Stimulated activated CD4-positive, alpha-beta T cell treated with anti-CD3 and anti-CD28 coated beads, Interleukin-4, amount 100 ng/mL, for 24 hours (primary cell): ENCODE results near the gene ELK3.
"Not testable (repeated sequence)": the region's sequence is repeated elsewhere in the genome, so short reads cannot be mapped to it uniquely, and the experiment has no call there.

ENCODE experiments used
- DNase-seq: peaks from one replicate; pipeline ENCODE4 v3.0.0-alpha.2; 2020

ELK3 gene

GRCh38 chr12:96315741-96316481 is 121.7 kb downstream of the ELK3 start:
- peak; percentile 6 for DNase-seq

- DNase-seq: not testable (repeated sequence)
Measured at GRCh38 chr12:96317801-96318200, 123.6 kb downstream of the ELK3 start.
